Gastrocnemius medialis (tissue), 4 donors: Measurements from ENCODE around the gene MACC1.
"Not testable (repeated sequence)": the region's sequence is repeated elsewhere in the genome, so short reads cannot be mapped to it uniquely, and the experiment has no call there.

Experiments used
- POLR2A ChIP-seq, 2 donors: fragments of 450-650 bp; IDR thresholded peaks; one replicate each; pipeline ENCODE4 v1.6.1; 2017; ENCODE audit warnings: antibody characterized with exemption in 2 of 2, mild to moderate bottlenecking in 2 of 2, moderate library complexity in 2 of 2
- TF ChIP-seq, protein P1 (sequence below), 5 experiments: fragments of 450-650 bp in 3 of 5; fragments of 200-600 bp in 2 of 5; sonication (generic) in 2 of 5; IDR thresholded peaks in 4 of 5; conservative IDR thresholded peaks in 1 of 5; 1 replicate in 4 of 5; 2 replicates in 1 of 5; pipeline ENCODE4 v1.5.1; 2016 to 2019; ENCODE audit warnings: antibody characterized with exemption in 5 of 5, mild to moderate bottlenecking in 3 of 5, moderate library complexity in 3 of 5

DNA sequence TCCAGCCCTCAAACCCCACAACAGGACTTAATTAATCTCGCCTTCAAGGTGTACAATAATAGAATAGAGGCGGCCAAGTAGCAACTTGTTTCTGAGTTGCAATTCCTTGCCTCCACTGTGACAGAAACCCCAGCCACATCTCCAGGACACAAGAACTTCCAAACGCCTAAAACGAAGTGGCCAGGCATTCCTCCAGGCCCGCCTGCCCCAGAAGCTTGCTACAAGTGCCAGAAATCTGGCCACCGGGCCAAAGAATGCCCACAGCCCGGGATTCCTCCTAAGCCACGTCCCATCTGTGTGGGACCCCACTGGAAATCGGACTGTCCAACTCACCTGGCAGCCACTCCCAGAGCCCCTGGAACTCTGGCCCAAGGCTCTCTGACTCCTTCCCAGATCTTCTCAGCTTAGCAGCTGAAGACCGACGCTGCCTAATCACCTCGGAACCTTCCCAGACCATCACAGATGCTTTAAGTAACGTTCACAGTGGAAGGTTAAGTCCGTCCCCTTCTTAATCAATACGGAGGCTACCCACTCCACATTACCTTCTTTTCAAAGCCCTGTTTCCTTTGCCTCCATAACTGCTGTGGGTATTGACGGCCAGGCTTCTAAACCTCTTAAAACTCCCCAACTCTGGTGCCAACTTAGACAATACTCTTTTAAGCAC lies 94.4 kb downstream of the MACC1 start:
- TF ChIP-seq, protein P1, sequence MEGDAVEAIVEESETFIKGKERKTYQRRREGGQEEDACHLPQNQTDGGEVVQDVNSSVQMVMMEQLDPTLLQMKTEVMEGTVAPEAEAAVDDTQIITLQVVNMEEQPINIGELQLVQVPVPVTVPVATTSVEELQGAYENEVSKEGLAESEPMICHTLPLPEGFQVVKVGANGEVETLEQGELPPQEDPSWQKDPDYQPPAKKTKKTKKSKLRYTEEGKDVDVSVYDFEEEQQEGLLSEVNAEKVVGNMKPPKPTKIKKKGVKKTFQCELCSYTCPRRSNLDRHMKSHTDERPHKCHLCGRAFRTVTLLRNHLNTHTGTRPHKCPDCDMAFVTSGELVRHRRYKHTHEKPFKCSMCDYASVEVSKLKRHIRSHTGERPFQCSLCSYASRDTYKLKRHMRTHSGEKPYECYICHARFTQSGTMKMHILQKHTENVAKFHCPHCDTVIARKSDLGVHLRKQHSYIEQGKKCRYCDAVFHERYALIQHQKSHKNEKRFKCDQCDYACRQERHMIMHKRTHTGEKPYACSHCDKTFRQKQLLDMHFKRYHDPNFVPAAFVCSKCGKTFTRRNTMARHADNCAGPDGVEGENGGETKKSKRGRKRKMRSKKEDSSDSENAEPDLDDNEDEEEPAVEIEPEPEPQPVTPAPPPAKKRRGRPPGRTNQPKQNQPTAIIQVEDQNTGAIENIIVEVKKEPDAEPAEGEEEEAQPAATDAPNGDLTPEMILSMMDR (IDR thresholded peaks at IDR 0.05 in 4 of 5, conservative IDR thresholded peaks at IDR 0.05 in 1 of 5): not testable (repeated sequence)
- TF ChIP-seq POLR2A (IDR thresholded peaks at IDR 0.05): not testable (repeated sequence)
